K562 (cell line): Measurements from ENCODE around the gene ACADVL. TPM values are rescaled to one million over a fixed set of nuclear protein-coding genes. Genes with fewer than 3 reads are reported as not detected.

Experiments
- BMI1 ChIP-seq: fragments of 150-350 bp; IDR thresholded peaks from 2 replicates; pipeline ENCODE4 v1.6.1; 2014; ENCODE audit warnings: low read length
- CBX1 ChIP-seq: sonication (generic); IDR thresholded peaks from 2 replicates; pipeline ENCODE4 v1.6.1; 2016; ENCODE audit warnings: antibody characterized with exemption, low read depth, mild to moderate bottlenecking
- CGGBP1 ChIP-seq: fragments of 250-450 bp; sonication (Bioruptor Pico); IDR thresholded peaks from 2 replicates; pipeline ENCODE4 v1.9.0; 2021; ENCODE audit warnings: mild to moderate bottlenecking
- CREB3L1 ChIP-seq: fragments of 450-650 bp; IDR thresholded peaks from 2 replicates; pipeline ENCODE4 v1.6.1; 2014; ENCODE audit warnings: low read depth, mild to moderate bottlenecking, moderate library complexity, borderline replicate concordance
- CTBP1 ChIP-seq: fragments of 450-650 bp; IDR thresholded peaks from 2 replicates; pipeline ENCODE4 v1.6.1; 2016; ENCODE audit warnings: borderline replicate concordance
- FOXK1 ChIP-seq: sonication (generic); formaldehyde crosslinking; IDR thresholded peaks from 2 replicates; pipeline ENCODE4 v1.8.0; 2022; ENCODE audit warnings: missing genetic modification reagents, mild to moderate bottlenecking, borderline replicate concordance
- HLTF ChIP-seq: fragments of 450-650 bp; IDR thresholded peaks from 2 replicates; pipeline ENCODE4 v1.6.1; 2016
- HMG20B ChIP-seq: fragments of 250-450 bp; sonication (Bioruptor Pico); IDR thresholded peaks from 2 replicates; pipeline ENCODE4 v1.5.0; 2021; ENCODE audit warnings: mild to moderate bottlenecking
- MEF2D ChIP-seq: conservative IDR thresholded peaks from 2 replicates; pipeline ENCODE4 v1.6.1; 2016; ENCODE audit warnings: low read depth, missing genetic modification characterization, missing compliant biosample characterization
- RCOR1 ChIP-seq, 2 experiments: IDR thresholded peaks; 2 replicates each; pipeline ENCODE4 v1.6.1; 2012; ENCODE audit warnings: low read depth in 2 of 2, low read length in 2 of 2, borderline replicate concordance in 1 of 2, improper control_type of control experiment in 1 of 2
- ZNF184 ChIP-seq: sonication (generic); formaldehyde crosslinking; IDR thresholded peaks from 2 replicates; pipeline ENCODE4 v1.5.0; 2020; ENCODE audit warnings: missing genetic modification reagents
- ZNF318 ChIP-seq, 2 experiments: fragments of 450-650 bp; IDR thresholded peaks; 2 replicates each; pipeline ENCODE4 v1.6.1; 2016; ENCODE audit warnings: mild to moderate bottlenecking in 2 of 2, borderline replicate concordance in 1 of 2, low read depth in 1 of 2, moderate library complexity in 1 of 2
- ZNF57 ChIP-seq: fragments of 450-650 bp; formaldehyde crosslinking; IDR thresholded peaks from 2 replicates; pipeline ENCODE4 v1.4.0; 2020; ENCODE audit warnings: mild to moderate bottlenecking, moderate library complexity
- ZNF589 ChIP-seq: fragments of 200-800 bp; sonication (Bioruptor generic); IDR thresholded peaks from 2 replicates; pipeline ENCODE4 v1.6.1; 2016; ENCODE audit warnings: low read depth, missing genetic modification characterization, missing compliant biosample characterization
- ZNF655 ChIP-seq: fragments of 250-450 bp; sonication (Bioruptor Pico); IDR thresholded peaks from 2 replicates; pipeline ENCODE4 v1.5.0; 2021
- ZNF830 ChIP-seq: fragments of 250-450 bp; sonication (Bioruptor Pico); IDR thresholded peaks from 2 replicates; pipeline ENCODE4 v1.5.0; 2021; ENCODE audit warnings: mild to moderate bottlenecking
- polyA plus RNA-seq, 8 experiments: library from polyadenylated mRNA; depleted of rRNA in 4 of 8; stranded (reverse) in 5 of 8; unstranded in 3 of 8; fragments of >200 nt; fragmentation: Nextera tagmentation in 2 of 8; fragmentation: Illumina TruSeq in 1 of 8; extraction: Ambion mirVana in 2 of 8; extraction: Trizol in 1 of 8; gene quantifications; 2 replicates each; pipeline versions ENCODE4 v1.2.1 to v1.2.3, GENCODE V29; 2011 to 2014; ENCODE audit warnings: inconsistent platforms in 1 of 8, missing spikeins in 1 of 8
- total RNA-seq, 7 experiments: library from RNA; depleted of rRNA in 6 of 7; stranded (reverse); fragments of >200 nt in 6 of 7; fragmentation: Illumina TruSeq in 2 of 7; extraction: Trizol in 2 of 7; gene quantifications; 2 replicates each; pipeline versions ENCODE4 v1.2.1 to v1.2.3, GENCODE V29; 2011 to 2021; ENCODE audit warnings: low replicate concordance in 1 of 7

ACADVL gene
- total and polyA plus RNA-seq, 9 of the 15 experiments (the other 6 are each of a cell fraction or from before 2014, with no cell fraction given): 25.5 to 449 (median 214) TPM

GRCh38 chr17:7242717-7243452, 23.1 kb downstream of the ACADVL start (continued):
- TF ChIP-seq ZNF318 (IDR thresholded peaks at IDR 0.05; ENCODE audit: borderline replicate concordance in 1 of 2, low read depth in 1 of 2) (peak in 1 of 2 experiments; percentile 85; a peak in 2 of 4 replicates), HMG20B (CRISPR knock-in tag) (no peak), ZNF655 (CRISPR knock-in tag) (no peak), RCOR1 (IDR thresholded peaks at IDR 0.05; ENCODE audit: borderline replicate concordance in 1 of 2, low read depth in 2 of 2, low read length in 2 of 2) (no peak), ZNF57 (CRISPR knock-in tag) (no peak), BMI1 (no peak), CTBP1 (peak; percentile 58; the same call in 1 of the 2 replicates), MEF2D (0 out of 2 replicates have a peak, but pooled peaks have one; percentile 35), ZNF184 (no peak), ZNF830 (CRISPR knock-in tag) (no peak), CBX1 (peak; percentile 59; the same call in 1 of the 2 replicates), CGGBP1 (CRISPR knock-in tag) (no peak), HLTF (no peak), ZNF589 (CRISPR knock-in tag) (no peak), CREB3L1 (peak; percentile 88), FOXK1 (CRISPR knock-in tag) (no peak)
